HT1080 (cell line): ENCODE results near the gene KIF13A. TPM values are rescaled to one million over a fixed set of nuclear protein-coding genes. Genes with fewer than 3 reads are reported as not detected.
"Not testable (repeated sequence)": the region's sequence is repeated elsewhere in the genome, so short reads cannot be mapped to it uniquely, and the experiment has no call there.

ENCODE experiments used
- DNase-seq: peaks from one replicate; pipeline ENCODE4 v3.0.0-alpha.2; 2015; ENCODE audit warnings: low read depth
- total RNA-seq: library from RNA; depleted of rRNA; stranded (reverse); fragments of >200 nt; shearing (Covaris generic); gene quantifications from 2 replicates; pipeline ENCODE4 v1.2.3, GENCODE V29; 2014

Gene KIF13A
- total RNA-seq, 1 experiment from 2014 or later: 26.1 TPM

DNA sequence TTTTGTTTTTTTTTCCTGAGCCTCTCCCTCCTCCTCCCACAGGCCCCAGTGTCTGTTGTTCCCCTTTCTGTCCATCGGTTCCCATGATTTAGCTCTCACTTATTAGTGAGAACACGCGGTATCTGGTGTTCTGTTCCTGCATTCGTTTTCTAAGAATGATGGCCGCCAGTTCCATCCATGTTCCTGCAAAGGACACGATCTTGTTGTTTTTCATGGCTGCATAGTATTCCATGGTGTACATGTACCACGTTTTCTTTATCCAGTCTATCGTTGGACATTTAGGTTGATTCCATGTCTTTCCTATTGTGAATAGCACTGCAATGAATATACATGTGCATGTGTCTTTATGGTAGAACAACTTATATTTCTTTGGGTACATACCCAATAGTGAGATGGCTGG lies 175.1 kb downstream of the KIF13A start:
- no peak for DNase-seq

DNA sequence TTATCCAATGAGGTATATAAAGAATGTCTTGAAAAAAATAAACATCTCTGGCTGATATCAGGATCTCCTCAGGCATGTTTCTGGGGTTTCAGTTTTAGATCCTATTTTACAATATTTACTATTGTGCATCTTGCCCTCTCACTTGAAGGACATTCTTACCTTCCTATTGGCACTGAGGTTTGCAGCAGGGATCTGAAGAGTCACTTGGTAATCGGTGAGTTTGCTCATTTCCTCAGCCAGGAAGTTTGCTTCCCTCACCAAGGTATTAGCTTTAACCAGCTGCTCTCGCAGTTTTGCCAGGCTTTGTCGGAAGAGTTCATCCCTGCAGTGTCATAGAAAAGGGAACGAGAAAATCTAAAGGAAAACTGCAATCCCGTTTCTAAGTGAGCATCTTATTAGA lies 178.8 kb downstream of the KIF13A start:
- DNase-seq: no peak

DNA sequence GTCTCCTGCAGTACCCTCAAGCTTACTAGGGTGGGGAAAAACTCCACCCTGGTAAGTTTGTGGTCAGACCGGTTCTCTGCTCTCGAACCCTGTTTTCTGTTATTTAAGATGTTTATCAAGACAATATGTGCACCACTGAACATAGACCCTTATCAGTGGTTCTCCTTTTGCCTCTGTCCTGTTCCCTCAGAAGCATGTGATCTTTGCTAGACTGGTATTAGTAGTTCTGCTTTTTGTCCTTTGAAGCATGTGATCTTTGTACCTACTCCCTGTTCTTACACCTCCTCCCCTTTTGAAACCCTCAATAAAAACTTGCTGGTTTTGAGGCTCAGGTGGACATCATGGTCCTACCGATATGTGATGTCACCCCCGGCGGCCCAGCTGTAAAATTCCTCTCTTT lies 180.0 kb downstream of the KIF13A start:
- not testable (repeated sequence) for DNase-seq

DNA sequence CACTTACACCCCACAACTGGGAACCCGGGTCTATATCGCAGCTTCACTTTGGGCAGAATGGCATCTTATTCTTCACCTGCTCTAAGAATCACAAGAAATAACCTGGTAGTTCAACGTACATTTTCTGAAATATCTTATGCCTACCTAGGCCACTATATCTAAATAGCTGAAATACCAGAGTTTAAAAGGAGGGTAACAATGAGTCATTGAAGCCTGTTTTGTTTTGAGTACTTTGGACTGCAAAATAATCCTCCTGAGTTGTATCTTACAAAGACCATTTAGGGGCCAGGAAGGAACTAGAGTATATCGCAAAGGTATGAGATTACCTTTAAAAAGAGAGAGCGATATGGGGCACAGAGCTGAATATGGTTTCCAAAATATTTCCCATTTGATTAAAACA lies 184.0 kb downstream of the KIF13A start:
- DNase-seq: no peak

DNA sequence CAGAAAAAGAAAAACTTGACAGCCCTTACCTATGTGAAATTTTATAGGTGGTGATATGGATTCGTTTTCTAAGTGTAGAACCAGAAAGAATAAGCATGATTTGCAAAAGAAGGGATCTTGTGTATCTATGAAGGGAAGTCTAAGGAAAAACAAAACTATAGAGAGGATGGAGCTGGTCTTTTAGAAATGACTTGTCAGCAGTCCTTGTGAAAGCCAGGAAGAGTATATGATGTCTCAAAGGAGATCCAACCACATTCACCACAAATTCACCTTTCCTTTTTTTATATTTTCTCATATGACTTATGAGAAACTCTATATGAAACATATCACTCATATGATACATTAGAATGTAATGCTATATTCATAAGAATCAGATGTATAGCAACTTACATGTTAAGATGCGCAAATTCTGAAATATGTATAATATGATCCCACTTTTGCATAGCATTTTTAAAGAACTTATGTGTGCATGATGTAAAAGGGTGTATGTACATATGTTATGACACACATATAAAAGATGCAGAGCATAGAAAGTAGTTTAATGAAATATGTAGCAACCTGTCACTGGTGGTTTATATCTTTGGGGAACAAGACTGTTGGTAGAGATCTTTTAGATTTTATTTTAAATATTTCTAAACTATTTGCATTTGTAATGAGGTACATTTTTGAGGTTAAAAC lies 188.8 kb downstream of the KIF13A start:
- no peak for DNase-seq

DNA sequence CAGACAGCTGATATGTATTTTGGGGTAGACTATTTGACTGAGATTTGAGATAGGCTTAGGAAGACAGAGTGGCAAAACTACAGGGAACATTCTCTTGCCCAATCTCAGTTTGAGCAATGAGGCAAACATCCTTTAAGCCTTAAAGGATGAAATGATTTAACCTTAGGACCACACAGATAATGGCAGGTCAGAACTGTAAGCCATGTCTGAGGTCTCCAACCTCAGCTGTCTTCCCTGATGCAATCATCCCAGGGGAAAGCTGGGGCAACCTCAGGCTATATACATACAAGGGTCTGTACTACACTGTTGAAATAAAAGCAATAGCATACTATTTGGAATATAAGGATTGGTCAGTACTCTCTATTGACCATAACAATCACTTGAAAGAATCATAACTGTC lies 196.9 kb downstream of the KIF13A start:
- no peak for DNase-seq

DNA sequence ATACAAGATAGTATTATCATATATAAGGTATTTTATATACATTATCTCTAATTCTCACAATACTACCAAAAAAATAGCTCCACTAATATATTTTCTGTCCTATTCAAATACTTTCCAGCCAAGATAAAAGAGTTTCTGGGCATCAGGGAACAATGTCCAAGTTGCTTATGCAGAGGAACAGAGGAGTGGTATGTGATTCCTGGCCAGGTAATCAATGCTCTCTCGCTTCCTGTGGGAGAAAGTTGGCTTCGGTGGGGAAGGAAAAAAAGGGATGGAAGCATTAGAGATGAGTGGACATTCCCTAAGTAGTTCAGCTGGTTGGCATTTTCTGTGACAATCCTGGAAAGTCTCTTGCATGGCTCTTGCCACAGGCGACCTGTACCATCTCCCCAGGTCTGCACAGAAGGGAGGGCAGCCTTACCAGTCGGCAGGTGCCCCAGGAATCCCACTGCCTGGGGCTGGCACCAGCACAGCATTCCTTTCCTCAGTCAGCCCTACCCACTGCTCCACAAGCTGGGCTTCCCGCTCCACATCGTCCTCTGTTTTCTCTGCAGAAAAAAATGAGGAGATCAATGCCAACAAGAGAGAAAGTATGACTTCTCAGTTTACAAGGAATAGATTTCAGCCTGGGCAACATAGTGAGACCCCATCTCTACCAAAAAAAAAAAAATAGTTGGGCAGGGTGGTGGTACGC lies 202.2 kb downstream of the KIF13A start:
- no peak for DNase-seq

DNA sequence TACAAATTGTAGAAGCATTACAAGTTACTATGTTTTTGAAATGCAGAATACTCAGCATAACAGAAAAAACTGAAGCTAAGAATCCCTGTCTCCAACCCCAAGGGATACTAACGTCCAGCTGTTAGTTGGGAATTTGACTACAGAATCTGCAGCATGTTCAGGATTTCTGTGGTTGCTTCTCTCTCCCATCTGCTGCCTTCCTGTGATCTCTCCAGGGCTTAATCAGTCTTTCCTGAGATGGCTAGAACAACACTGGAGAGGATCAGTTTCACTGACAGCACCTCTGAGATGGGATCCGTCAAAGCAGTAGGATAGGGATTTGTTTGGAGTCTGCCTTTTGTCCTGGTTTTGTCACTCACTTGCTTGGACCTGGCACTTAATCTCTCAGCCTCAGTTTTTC lies 207.4 kb downstream of the KIF13A start:
- no peak for DNase-seq

DNA sequence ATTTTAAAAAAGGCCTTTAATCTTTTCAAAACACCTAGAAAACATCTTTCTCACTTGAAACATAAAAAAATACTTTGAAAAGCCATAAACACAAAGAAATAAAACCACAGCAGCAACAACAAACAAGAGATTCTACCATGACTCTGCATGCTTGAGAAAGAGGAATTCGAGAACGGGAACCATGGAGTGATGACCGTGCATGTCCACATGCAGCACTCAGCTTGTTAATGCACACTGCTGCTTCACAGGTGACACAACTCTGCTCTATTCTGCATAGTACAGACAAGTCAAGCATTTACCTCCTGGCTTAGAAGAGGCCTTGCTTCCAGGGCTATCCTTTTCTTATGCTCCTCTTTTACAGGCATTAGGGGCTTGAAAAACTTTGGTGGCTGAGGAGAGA lies 215.8 kb downstream of the KIF13A start:
- DNase-seq: no peak

DNA sequence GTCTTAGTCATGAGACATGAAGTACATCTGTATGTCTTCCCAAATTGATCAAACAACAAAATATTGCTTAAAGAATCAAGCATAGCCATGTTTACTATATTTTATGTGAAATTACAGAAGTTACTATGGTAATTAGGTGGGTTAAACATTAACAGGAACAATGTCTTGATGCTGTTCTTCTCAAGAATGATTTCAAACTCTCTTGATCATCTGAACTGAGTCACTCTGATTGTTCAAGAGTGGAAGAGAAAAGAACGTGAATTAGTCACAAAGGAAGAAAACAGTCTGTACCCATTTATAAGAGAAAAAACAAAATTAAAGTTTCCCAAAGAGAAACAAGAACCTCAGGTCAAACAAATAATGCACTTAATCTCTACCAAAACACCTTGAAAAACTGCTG lies 218.6 kb downstream of the KIF13A start:
- DNase-seq: no peak

DNA sequence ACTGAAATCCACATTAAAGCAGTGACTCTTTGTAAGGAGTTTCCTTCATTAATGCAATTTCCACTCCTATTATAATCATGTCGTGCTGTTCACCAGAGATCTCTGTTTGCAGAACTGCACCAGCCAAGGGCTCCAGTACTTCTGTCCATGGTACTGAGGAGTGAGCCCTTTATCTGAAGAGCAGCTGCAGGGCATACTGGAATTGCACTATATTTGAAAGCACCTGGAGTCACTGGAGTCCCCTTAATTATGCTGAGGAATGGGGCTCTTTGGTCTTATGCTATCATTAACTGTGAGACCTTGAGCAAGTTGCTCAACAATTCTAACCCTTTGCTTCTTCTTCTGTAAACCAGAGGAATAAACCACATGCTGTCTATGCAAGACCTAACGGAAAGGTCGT lies 219.0 kb downstream of the KIF13A start:
- DNase-seq: no peak

DNA sequence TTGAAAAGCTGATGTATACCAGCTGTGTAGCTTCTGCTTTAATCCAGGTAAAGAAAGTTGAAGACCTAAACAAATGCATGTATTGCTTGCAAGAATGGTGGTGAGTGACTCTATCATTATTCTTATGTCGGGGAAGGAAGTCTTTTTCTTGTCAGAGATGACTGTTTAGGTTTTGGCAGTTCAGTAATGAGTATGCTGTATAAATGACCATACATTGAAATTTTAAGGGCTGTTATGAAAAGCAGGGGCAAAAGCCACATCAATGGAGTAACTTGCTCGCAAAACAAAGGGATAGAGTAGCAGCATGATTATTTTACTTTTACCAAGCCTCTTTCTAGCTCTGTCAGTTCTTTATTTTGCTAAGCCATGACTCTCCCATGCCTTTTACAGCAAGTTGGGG lies 224.8 kb downstream of the KIF13A start:
- DNase-seq: no peak

DNA sequence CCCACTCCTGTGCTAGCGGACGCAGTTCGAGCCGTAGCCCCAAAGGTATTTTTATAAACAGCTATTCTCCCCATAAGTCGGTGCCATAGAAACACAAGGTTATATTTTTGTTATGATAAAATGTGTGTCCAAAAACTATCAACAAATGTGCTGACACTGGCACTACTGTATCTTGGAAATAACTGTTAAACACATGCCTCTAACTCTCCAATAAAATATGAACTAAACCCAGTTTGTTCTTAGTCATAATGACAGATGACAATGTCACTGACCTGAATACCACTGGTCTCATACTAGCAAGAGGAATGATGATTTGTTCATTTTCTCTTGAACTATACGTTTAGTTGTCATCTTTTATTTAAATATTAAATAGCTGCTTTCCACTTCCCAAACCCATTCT lies 229.3 kb downstream of the KIF13A start:
- DNase-seq: no peak

DNA sequence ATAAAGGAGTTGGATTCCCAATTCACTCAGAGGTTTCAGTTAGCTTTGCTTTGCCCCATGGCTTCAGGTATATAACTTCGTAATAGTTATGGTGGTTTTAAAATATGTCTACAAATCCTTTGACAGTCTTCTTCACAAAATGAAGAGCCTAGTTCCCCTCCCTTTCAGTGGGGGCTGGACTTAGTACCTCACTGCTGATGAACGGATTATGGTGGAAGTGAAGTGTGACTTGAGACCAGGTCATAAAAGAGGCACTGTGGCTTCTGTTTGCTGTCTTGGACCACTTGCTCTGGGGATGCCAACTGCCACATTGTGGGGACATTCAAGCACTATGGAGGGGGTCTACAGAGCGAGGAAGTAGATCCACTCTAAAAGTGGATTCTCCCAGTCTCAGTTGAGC lies 233.2 kb downstream of the KIF13A start:
- DNase-seq: no peak

DNA sequence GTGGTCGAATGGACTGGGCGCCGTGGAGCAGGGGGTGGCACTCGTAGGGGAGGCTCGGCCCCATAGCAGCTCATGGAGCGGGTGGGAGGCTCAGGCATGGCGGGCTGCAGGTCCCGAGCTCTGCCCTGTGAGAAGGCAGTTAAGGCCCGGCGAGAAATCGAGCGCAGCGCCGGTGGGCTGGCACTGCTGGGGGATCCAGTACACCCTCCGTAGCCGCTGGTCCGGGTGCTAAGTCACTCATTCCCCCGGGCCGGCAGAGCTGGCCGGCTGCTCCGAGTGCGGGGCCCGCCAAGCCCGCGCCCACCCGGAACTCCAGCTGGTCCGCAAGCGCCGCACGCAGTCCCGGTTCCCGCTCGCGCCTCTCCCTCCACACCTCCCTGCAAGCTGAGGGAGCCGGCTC lies 242.1 kb downstream of the KIF13A start:
- DNase-seq: not testable (repeated sequence)

DNA sequence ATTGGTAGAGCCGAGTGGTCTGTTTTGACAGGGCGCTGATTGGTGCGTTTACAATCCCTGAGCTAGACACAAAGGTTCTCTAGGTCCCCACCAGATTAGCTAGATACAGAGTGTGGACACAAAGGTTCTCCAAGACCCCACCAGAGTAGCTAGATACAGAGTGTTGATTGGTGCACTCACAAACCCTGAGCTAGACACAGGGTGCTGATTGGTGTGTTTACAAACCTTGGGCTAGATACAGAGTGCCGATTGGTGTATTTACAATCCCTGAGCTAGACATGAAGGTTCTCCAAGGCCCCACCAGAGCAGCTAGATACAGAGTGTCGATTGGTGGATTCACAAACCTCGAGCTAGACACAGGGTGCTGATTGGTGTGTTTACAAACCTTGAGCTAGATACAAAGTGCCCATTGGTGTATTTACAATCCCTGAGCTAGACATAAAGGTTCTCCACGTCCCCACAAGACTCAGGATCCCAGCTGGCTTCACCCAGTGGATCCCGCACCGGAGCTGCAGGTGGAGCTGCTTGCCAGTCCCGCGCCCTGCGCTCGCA lies 242.6 kb downstream of the KIF13A start:
- DNase-seq: not testable (repeated sequence)

DNA sequence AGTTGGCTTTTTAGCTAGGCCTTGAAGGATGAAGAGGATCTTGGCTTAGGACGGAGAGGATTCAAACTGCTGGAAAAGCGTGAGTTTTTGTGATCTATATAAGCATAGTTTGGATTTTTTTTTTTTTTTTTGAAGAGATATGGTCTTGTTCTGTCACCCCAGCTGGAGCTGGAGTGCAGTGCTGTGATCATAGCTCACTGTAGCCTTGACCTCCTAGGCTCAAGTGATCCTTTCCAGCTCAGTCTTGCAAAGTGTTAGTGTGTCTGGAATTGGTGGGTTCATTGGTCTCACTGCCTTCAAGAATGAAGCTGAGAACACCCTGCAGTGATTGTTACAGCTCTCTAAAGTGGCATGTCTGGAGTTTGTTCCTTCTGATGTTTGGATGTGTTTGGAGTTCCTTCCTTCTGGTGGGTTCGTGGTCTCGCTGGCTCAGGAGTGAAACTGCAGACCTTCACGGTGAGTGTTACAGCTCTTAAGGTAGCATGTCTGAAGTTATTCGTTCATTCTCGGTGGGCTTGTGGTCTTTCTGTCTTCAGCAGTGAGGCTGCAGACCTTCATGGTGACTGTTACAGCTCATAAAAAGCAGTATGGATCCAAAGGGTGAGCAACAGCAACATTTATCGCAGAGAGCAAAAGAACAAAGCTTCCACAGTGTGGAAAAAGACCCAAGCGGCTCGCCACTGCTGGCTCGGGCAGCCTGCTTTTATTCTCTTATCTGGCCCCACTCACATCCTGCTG lies 243.2 kb downstream of the KIF13A start:
- no peak for DNase-seq

DNA sequence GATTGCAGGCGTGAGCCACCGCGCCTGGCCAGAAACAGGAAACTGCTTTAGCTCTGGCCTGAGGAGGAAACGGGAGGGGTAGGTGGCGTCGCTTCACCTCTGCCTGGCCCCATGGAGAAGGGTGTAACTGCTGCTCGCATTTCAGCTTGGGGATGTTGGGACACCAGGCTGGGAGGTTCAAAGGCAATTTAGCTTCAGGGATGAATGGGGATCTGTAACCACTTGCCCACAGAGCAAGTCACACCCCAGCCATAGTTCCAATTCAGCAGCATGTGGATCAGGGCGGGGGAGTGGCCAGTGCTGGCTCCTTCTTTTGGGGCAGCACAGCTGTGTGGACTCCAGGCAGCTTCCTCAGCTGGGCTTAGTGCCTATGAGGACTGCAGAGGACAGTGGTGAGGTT lies 245.9 kb downstream of the KIF13A start:
- DNase-seq: no peak

DNA sequence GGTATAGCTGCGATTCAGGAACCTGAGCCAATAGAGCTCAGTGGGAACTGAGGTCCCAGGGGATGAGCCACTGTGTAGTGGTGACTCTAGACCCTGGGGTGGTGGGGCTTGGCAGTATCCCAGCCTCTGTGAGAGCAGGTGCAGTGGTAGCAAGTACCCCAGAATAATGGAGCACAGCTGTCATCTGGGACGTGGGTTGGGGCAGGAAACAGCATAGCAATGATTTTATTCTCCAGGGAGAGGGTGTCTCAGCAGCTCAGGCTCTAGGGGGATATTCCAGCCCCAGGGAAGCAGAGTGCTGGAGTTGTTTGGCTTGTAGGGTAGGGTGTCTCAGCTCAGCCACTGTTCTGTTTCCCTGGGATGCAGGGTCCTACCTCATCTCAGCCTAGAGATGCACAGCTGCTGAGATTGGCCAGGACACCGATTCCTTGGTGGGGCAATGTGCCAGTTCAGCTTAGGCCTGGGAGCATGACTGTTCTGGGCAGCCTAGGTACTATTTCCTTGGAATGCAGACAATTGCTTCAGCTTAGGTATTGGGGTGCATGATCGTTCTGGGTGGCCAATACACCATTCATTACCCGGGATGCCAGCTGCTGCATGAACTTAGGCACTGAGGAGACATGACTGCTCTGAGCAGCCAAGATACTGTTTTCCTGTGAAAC lies 246.7 kb downstream of the KIF13A start:
- no peak for DNase-seq

DNA sequence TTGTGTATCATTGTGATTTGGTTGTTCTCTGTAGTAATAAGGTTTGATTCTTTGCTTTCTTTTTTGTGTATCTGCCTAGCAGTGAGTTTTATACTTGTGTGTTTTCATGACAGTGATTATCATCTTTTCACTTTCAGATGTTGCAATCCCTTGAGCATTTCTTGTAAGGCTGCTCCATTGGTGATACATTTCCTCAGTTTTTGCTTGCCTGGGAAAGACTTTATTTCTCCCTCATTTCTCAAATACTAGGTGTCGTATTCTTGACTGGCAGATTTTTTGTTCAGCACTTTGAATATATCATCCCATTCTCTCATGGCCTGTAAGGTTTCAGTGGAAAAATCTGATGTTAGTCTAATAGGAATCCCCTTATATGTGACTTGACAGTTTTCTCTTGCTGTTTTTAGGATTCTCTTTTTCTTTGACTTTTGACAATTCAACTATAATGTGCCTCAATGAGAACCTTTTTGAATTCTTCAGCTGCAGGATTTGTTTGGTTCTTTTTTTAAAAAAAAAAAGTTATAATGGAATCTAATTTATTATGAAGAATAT lies 249.7 kb downstream of the KIF13A start:
- no peak for DNase-seq

DNA sequence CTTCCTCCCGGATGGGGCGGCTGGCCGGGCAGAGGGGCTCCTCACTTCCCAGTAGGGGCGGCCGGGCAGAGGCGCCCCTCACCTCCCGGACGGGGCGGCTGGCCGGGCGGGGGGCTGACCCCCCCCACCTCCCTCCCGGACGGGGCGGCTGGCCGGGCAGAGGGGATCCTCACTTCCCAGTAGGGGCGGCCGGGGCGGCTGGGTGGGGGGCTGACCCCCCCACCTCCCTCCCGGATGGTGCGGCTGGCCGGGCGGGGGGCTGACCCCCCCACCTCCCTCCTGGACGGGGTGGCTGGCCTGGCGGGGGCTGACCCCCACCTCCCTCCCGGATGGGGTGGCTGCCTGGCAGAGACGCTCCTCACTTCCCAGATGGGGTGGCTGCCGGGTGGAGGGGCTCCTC lies 252.1 kb downstream of the KIF13A start:
- not testable (repeated sequence) for DNase-seq
